CD4-positive, alpha-beta T cell treated with Interferon alpha-2 for 1 hour (primary cell): Measurements from ENCODE around the gene LYPD8.

Experiments used
- DNase-seq, 2 donors: peaks; one replicate each; pipeline ENCODE4 v3.0.0-alpha.2; 2020 to 2022

The LYPD8 gene

DNA sequence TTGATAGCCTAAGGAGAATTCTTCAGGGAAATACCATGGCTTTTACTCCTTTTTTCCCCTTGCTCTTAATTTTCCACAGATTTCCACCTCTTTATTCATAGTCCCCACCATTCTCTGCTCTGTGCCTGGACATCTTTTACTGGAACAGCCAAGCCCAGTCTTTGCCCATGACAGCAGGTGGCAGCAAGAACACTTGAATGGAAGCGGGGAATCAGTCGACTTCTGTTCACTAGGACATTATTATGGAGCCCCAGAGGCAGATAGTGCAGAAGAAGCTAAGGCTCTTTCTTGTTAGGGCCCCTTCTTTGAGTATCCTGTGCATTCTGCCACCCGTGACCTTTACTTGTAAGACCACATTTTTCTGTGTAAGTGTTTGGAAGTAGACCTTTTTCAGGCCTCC, 59.3 kb downstream of the LYPD8 start:
- DNase-seq, result peak; percentile 4 to 11

DNA sequence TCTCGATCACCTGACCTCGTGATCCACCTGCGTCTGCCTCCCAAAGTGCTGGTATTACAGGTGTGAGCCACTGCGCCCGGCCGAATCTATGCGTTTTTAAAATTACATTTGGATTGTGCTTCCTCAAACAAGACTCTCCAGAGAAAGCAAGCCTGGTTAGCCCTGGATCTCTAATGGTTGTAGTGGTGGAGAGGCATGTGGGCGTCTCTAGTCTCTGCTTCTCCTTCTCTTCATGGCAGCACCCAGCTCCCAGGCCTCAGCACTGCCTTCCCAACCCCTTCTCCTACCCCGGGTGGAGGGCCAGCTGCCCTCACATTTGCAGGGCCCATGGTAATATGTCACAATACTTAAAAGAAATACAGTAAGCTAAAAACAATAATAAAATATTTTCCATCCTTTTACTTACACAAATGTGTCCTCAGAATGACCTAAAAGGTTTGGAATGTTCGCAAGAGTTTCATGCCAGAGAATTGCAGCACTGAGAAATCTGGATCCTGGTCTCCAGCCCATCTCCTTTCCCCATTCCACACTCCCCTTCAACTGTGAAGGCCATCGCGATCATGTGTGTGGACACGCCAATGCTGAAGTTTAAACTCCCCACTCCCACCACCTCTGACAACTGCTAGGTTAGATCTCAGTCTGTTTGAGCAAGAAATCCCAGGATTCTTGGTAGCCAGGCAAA, 60.0 kb downstream of the LYPD8 start:
- DNase-seq, result no peak

DNA sequence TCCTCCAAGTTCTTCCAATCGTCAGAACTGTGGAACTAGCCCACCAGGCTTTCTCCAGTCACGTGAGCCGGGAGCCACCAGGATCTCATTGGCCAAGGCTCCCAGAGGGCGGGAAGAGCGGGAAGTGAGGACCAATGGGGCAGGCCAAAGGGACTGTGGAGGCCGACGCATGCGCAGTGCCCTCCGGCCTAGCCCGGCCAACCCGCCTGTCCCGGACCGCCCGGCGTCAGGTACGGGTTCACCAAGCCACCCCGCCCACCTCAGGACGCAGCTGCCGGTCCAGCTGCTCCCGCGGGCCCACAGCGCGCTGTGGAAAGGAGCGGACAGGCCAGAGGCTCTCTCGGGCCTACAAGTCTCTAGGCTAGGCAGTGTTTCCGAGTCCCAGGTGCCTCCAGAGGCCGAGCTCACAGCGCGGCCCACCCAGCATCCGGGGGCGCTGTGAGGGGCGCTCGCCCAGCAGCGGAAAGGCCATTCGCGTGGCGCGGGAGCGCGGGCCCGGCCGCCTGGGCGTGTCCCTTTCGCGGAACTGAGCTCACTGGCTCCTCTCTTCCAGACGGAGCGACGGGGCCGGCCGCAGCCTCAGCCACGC, 63.9 kb downstream of the LYPD8 start:
- no peak for DNase-seq
